Measurements from ENCODE around the gene LLGL2. TPM values are rescaled to one million over a fixed set of nuclear protein-coding genes. Genes with fewer than 3 reads are reported as not detected.

The LLGL2 gene
- polyA plus RNA-seq, 1 donor (not counting 4 experiments of a cell fraction or from before 2014, with no cell fraction given): 13.8 TPM

DNA sequence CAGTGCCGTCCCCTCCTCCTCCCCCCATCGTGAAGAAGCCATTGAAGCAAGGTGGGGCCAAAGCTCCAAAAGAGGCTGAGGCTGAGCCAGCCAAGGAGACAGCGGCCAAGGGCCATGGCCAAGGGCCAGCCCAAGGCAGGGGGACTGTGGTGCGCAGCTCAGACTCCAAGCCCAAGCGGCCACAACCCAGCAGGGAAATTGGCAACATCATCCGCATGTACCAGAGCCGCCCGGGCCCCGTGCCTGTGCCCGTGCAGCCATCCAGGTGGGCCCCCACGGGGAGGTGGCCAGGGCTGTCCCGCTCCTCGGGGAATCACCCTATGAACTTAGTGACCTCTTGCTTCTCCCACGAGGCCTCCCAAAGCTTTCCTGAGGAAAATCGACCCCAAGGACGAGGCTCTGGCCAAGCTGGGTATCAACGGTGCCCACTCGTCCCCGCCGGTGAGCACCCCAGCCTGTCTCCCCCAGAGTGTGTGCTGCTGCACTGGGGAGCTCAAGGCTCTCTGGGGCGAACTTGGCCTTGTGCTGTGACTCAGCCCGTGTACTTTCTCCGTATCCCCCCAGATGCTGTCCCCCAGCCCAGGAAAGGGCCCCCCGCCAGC, 91.1 kb downstream of the LLGL2 start:
- H3K9me3 ChIP-seq (ENCODE audit: control insufficient read depth, low read depth, low read length): no peaks in the 10 kb centered on the region
- no peak for FAIRE-seq
- TF ChIP-seq EZH2 (IDR thresholded peaks at IDR 0.05; ENCODE audit: low read length): no peak
- TF ChIP-seq, protein P1, sequence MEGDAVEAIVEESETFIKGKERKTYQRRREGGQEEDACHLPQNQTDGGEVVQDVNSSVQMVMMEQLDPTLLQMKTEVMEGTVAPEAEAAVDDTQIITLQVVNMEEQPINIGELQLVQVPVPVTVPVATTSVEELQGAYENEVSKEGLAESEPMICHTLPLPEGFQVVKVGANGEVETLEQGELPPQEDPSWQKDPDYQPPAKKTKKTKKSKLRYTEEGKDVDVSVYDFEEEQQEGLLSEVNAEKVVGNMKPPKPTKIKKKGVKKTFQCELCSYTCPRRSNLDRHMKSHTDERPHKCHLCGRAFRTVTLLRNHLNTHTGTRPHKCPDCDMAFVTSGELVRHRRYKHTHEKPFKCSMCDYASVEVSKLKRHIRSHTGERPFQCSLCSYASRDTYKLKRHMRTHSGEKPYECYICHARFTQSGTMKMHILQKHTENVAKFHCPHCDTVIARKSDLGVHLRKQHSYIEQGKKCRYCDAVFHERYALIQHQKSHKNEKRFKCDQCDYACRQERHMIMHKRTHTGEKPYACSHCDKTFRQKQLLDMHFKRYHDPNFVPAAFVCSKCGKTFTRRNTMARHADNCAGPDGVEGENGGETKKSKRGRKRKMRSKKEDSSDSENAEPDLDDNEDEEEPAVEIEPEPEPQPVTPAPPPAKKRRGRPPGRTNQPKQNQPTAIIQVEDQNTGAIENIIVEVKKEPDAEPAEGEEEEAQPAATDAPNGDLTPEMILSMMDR (optimal IDR thresholded peaks at IDR 0.05 in 1 of 3, IDR thresholded peaks at IDR 0.05 in 1 of 3, conservative IDR thresholded peaks at IDR 0.05 in 1 of 3; ENCODE audit: extremely low read depth in 1 of 3, insufficient read depth in 2 of 3, low read length in 3 of 3): no peak

DNA sequence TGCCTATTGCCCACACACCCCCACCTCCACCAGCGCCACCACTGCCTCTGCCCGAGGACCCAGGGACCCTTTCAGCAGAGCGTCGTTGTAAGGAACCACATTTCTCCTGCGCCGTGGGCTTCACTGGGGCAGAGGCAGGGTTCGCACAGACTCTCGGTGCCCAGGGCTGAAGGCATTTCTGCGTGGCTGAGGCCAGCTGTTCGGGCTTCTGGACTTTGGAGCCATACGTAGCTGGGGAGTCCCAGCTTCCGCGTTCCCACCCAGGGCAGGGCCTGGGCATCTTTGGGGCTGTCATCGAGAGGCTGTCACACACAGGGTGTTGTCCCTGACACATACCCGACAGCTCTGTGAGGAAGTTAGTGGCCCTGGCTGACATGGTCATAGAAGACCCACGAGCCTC, 91.7 kb downstream of the LLGL2 start:
- Histone ChIP-seq H3K9me1 (ENCODE audit: control insufficient read depth, extremely low read depth, insufficient read depth, low read length) (no peaks in the 10 kb centered on the region), H3K27me3 (ENCODE audit: control insufficient read depth, extremely low read depth, insufficient read depth, low read length) (peaks cover 16% of the 10 kb centered on the region), H4K20me1 (ENCODE audit: control insufficient read depth, extremely low read depth, insufficient read depth, low read length) (no peaks in the 10 kb centered on the region), H3K4me1 (ENCODE audit: control insufficient read depth, extremely low read depth, insufficient read depth, low read length) (no peaks in the 10 kb centered on the region), H2AFZ (ENCODE audit: control insufficient read depth, low read length) (no peak overlapping the region), H3K4me3 (ENCODE audit: control insufficient read depth in 2 of 3, extremely low read depth in 1 of 3, insufficient read depth in 2 of 3, low read depth in 1 of 3, low read length in 3 of 3) (no peak overlapping the region), H3K79me2 (ENCODE audit: control insufficient read depth, insufficient read depth, low read length) (no peaks in the 10 kb centered on the region), H3K9me3 (ENCODE audit: control insufficient read depth, low read depth, low read length) (no peaks in the 10 kb centered on the region), H3K36me3 (ENCODE audit: control insufficient read depth in 2 of 2, extremely low read depth in 1 of 2, insufficient read depth in 2 of 2, low read length in 2 of 2) (no peaks in the 10 kb centered on the region), H3K4me2 (ENCODE audit: control insufficient read depth, extremely low read depth, insufficient read depth, low read depth, low read length) (no peak overlapping the region), H3K27ac (ENCODE audit: control insufficient read depth, insufficient read depth, low read length) (no peak overlapping the region), H3K9ac (ENCODE audit: control insufficient read depth, extremely low read depth, insufficient read depth, low read length) (no peak overlapping the region)
- dilution Hi-C loops (cut with MboI; ENCODE audit: extremely low pct_ligation_motif_present, low sequenced_read_pairs): no loop called here
- no peak for TF ChIP-seq EZH2 (IDR thresholded peaks at IDR 0.05; ENCODE audit: low read length)
- FAIRE-seq (no peak), DNase-seq (ENCODE audit: low read depth, low spot score) (no peak)

More for the DNA sequence above, 91.1 kb downstream of the LLGL2 start:
- H3K9ac ChIP-seq (ENCODE audit: control insufficient read depth, extremely low read depth, insufficient read depth, low read length): no peak overlapping the region
- H3K36me3 ChIP-seq (ENCODE audit: control insufficient read depth in 2 of 2, extremely low read depth in 1 of 2, insufficient read depth in 2 of 2, low read length in 2 of 2): no peaks in the 10 kb centered on the region
- H3K79me2 ChIP-seq (ENCODE audit: control insufficient read depth, insufficient read depth, low read length): no peaks in the 10 kb centered on the region
- H3K27ac ChIP-seq (ENCODE audit: control insufficient read depth, insufficient read depth, low read length): no peak overlapping the region
- H3K4me1 ChIP-seq (ENCODE audit: control insufficient read depth, extremely low read depth, insufficient read depth, low read length): no peaks in the 10 kb centered on the region
- no peak overlapping the region for H3K4me3 ChIP-seq (ENCODE audit: control insufficient read depth in 2 of 3, extremely low read depth in 1 of 3, insufficient read depth in 2 of 3, low read depth in 1 of 3, low read length in 3 of 3)
- H3K27me3 ChIP-seq (ENCODE audit: control insufficient read depth, extremely low read depth, insufficient read depth, low read length): peaks cover 16% of the 10 kb centered on the region
- H4K20me1 ChIP-seq (ENCODE audit: control insufficient read depth, extremely low read depth, insufficient read depth, low read length): no peaks in the 10 kb centered on the region
- H3K9me1 ChIP-seq (ENCODE audit: control insufficient read depth, extremely low read depth, insufficient read depth, low read length): no peaks in the 10 kb centered on the region
- DNase-seq (ENCODE audit: low read depth, low spot score): no peak
- no peak overlapping the region for H2AFZ ChIP-seq (ENCODE audit: control insufficient read depth, low read length)
- dilution Hi-C loops (cut with MboI; ENCODE audit: extremely low pct_ligation_motif_present, low sequenced_read_pairs): no loop called here
- H3K4me2 ChIP-seq (ENCODE audit: control insufficient read depth, extremely low read depth, insufficient read depth, low read depth, low read length): no peak overlapping the region

DNA sequence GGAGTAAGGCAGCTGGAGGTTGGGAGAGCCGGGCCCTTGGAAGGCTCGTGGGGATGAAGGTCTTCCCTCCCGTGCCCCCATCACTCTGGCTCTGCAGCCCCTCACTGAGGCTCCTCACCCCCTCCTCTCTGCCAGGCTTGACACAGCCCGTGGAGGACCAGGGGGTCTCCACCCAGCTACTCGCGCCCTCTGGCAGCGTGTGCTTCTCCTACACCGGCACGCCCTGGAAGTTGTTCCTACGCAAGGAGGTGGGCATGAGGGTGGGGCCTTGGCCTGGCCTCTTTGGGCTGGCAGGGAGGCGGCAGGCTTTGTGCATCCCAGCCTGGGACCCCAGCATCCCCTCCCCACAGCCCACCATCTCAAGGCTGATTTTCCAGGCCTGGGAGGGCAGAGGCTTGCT, 92.2 kb downstream of the LLGL2 start:
- Histone ChIP-seq H4K20me1 (ENCODE audit: control insufficient read depth, extremely low read depth, insufficient read depth, low read length) (no peaks in the 10 kb centered on the region), H3K27me3 (ENCODE audit: control insufficient read depth, extremely low read depth, insufficient read depth, low read length) (peaks cover 16% of the 10 kb centered on the region), H3K4me3 (ENCODE audit: control insufficient read depth in 2 of 3, extremely low read depth in 1 of 3, insufficient read depth in 2 of 3, low read depth in 1 of 3, low read length in 3 of 3) (no peak overlapping the region), H3K9ac (ENCODE audit: control insufficient read depth, extremely low read depth, insufficient read depth, low read length) (no peak overlapping the region), H3K4me2 (ENCODE audit: control insufficient read depth, extremely low read depth, insufficient read depth, low read depth, low read length) (no peak overlapping the region), H2AFZ (ENCODE audit: control insufficient read depth, low read length) (no peak overlapping the region), H3K36me3 (ENCODE audit: control insufficient read depth in 2 of 2, extremely low read depth in 1 of 2, insufficient read depth in 2 of 2, low read length in 2 of 2) (no peaks in the 10 kb centered on the region), H3K4me1 (ENCODE audit: control insufficient read depth, extremely low read depth, insufficient read depth, low read length) (no peaks in the 10 kb centered on the region), H3K9me3 (ENCODE audit: control insufficient read depth, low read depth, low read length) (no peaks in the 10 kb centered on the region), H3K79me2 (ENCODE audit: control insufficient read depth, insufficient read depth, low read length) (no peaks in the 10 kb centered on the region), H3K9me1 (ENCODE audit: control insufficient read depth, extremely low read depth, insufficient read depth, low read length) (no peaks in the 10 kb centered on the region), H3K27ac (ENCODE audit: control insufficient read depth, insufficient read depth, low read length) (no peak overlapping the region)
- FAIRE-seq: no peak
- TF ChIP-seq EZH2 (IDR thresholded peaks at IDR 0.05; ENCODE audit: low read length): no peak
- TF ChIP-seq, protein P1 (optimal IDR thresholded peaks at IDR 0.05 in 1 of 3, IDR thresholded peaks at IDR 0.05 in 1 of 3, conservative IDR thresholded peaks at IDR 0.05 in 1 of 3; ENCODE audit: extremely low read depth in 1 of 3, insufficient read depth in 2 of 3, low read length in 3 of 3): no peak
- dilution Hi-C loops (cut with MboI; ENCODE audit: extremely low pct_ligation_motif_present, low sequenced_read_pairs): no loop called here
- no peak for DNase-seq (ENCODE audit: low read depth, low spot score)

Measured in keratinocyte (primary cell).